ENCODE data around the gene COL9A2. TPM values are rescaled to one million over a fixed set of nuclear protein-coding genes. Genes with fewer than 3 reads are reported as not detected.
"Not testable (repeated sequence)": the region's sequence is repeated elsewhere in the genome, so short reads cannot be mapped to it uniquely, and the experiment has no call there.

The COL9A2 gene
- total RNA-seq, 1 donor from 2014 or later, result 3.8 TPM

GRCh38 chr1:40350391-40350790, 33.3 kb upstream of the COL9A2 start:
- no peak for TF ChIP-seq CTCF (IDR thresholded peaks at IDR 0.05)
- H3K27me3 ChIP-seq, result no peaks in the 10 kb centered on the region
- intact Hi-C loops (cut with DNase I), result no loop called here
- H3K4me1 ChIP-seq, result no peaks in the 10 kb centered on the region
- H3K4me3 ChIP-seq, result no peak overlapping the region
- no peak for DNase-seq
- H3K9me3 ChIP-seq, result no peaks in the 10 kb centered on the region
- ATAC-seq, result no peak
- H3K36me3 ChIP-seq, result no peaks in the 10 kb centered on the region
- H3K27ac ChIP-seq, result no peak overlapping the region

- ATAC-seq, result peak; percentile 93
- Histone ChIP-seq H3K36me3 (no peaks in the 10 kb centered on the region), H3K27me3 (no peaks in the 10 kb centered on the region), H3K4me1 (no peaks in the 10 kb centered on the region), H3K9me3 (no peaks in the 10 kb centered on the region), H3K27ac (no peak overlapping the region), H3K4me3 (no peak overlapping the region)
- TF ChIP-seq CTCF (IDR thresholded peaks at IDR 0.05), result no peak
- intact Hi-C loops (cut with DNase I), result loop anchor here (5.0 kb wide), 1 partner anchor 192 kb away; no protein-coding TSS in a partner anchor
- peak; percentile 77 for DNase-seq
These were observed 27.5 kb upstream of the COL9A2 start for GRCh38 chr1:40344597-40344996.

GRCh38 chr1:40342381-40342717, 25.3 kb upstream of the COL9A2 start:
- not testable (repeated sequence) for H3K4me3 ChIP-seq, H3K9me3 ChIP-seq, H3K36me3 ChIP-seq, DNase-seq, H3K27ac ChIP-seq, H3K4me1 ChIP-seq, ATAC-seq, H3K27me3 ChIP-seq
- intact Hi-C loops (cut with DNase I), result loop anchor here (5.0 kb wide), 1 partner anchor 190 kb away; no protein-coding TSS in a partner anchor

DNA sequence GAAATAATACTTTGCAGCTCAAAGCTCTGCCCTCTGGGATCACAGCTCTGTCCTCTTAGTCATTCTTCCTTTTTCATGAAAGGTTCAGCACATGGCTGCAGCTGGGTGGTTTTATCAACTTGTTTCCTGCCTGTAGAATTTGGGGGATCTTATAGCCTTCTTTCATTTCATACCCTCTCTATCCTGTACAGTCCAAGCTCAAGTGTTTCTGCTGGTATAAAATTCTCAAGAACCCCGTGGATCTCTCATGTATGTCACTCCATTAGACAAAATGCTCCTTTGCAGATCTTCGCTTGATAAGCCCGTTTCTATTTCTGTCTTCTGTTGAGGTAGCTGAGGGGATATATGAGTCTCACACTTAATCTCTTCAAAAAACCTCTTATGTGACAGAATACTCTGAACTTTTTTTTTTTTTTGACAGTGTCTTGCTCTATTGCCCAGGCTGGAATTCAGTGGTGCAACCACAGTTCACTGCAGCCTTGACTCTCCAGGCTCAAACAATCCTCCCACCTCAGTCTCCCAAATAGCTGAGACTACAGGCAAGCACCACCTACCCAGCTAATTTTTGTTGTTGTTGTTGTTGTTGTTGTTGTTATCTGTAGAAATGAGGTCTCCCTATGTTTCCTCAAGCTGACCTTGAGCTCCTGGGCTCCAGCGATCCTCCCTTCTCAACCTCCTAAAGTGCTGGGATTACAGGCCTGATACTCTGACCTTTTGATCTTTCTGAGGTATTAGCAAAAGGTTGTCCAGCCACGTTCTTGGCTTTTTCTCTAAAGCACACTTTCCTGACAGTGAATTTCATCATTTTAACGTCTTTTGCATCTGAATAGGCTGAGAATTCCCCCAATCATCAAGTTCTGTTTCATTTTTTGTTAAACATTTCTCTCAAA, 24.6 kb upstream of the COL9A2 start:
- H3K27me3 ChIP-seq, result no peaks in the 10 kb centered on the region
- no peaks in the 10 kb centered on the region for H3K36me3 ChIP-seq
- H3K27ac ChIP-seq, result no peak overlapping the region
- ATAC-seq, result no peak
- no peak for DNase-seq
- no peaks in the 10 kb centered on the region for H3K9me3 ChIP-seq
- intact Hi-C loops (cut with DNase I), result loop anchor here (5.0 kb wide), 1 partner anchor 189 kb away; no protein-coding TSS in a partner anchor
- H3K4me3 ChIP-seq, result no peak overlapping the region
- no peaks in the 10 kb centered on the region for H3K4me1 ChIP-seq
- TF ChIP-seq CTCF (IDR thresholded peaks at IDR 0.05), result no peak

DNA sequence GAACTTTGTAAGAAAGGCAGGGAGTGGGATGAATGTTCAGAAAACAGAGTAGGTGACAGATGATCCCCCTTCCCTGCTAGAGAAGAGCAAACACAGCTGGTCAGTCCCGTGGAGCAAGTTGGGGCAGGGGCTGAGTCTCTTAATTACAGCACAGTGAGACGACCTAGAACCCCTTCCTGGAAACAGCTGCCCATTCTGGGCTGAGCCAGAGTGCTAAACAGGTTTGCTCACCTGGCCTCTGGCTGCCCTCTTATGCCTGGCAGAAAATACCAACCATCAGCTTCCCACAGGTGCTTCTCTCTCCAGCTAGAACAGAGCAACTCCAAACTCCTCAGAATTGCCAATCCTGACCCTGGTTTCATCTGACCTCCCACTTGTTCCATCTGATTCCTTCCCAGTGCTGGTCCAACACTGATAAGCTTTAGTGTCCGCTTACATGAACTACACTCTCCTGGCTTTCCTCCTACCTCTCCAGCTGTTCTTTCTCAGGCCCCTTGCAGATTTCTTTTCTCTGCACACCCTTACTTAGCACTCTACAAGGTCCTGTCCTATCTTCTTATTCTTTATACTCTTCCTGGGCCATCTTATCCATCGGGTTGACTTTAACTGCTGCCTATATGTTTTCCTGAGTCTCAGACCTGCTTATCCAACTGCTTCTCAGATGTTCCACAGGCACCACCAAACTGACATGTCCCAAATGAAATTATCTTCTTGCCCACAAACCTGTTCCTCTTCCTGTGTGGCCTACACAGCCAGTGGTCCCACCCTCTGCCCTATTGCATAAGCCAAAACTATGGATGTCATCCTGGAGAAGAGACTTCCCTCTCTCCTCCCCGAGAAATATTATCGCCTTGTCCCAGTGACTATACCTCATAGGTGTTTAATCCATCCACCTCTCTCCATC, 22.6 kb upstream of the COL9A2 start:
- intact Hi-C loops (cut with DNase I), result loop anchor here (5.0 kb wide), 1 partner anchor 187 kb away; no protein-coding TSS in a partner anchor
- no peaks in the 10 kb centered on the region for H3K27me3 ChIP-seq
- no peak for DNase-seq
- no peak overlapping the region for H3K4me3 ChIP-seq
- H3K27ac ChIP-seq, result peak overlapping the region; percentile 18
- no peaks in the 10 kb centered on the region for H3K9me3 ChIP-seq
- H3K4me1 ChIP-seq, result no peaks in the 10 kb centered on the region
- H3K36me3 ChIP-seq, result no peaks in the 10 kb centered on the region
- no peak for TF ChIP-seq CTCF (IDR thresholded peaks at IDR 0.05)
- ATAC-seq, result peak; percentile 57

Measured in upper lobe of right lung (tissue), 1 donor.